ENCODE results near the gene HUS1. TPM values are rescaled to one million over a fixed set of nuclear protein-coding genes. Genes with fewer than 3 reads are reported as not detected.

HUS1 gene
- total and polyA plus RNA-seq, 2 of the 13 experiments (the other 11 are each of a cell fraction or from before 2014, with no cell fraction given) = 14.8 to 16.9 TPM

DNA sequence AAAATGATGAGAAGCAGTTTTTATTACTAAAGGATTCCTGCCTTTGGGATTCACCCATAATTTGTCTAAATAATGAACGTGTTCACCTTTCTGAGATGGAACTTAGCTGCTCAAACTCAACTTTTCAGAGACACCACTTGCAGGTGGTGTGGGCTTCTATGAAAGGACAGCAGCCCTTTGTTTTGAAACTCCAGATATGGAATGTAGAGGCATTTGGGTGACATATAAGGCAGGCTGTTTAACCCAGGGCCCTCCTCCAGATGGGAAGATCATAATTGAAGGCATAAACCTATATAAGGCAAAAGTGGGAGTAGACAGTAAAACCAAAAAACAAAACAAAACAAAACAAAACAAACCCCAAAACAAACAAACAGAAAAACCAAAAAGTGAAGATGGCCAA lies 11.9 kb upstream of the HUS1 start:
- H3K4me3 ChIP-seq (replicated peaks in 1 of 3; ENCODE audit: insufficient read depth in 1 of 3, low read depth in 2 of 3, low read length in 3 of 3) = peak overlapping the region in 1 of 3 experiments; percentile 72; a peak in 1 of 6 replicates

More for the DNA sequence above, 11.9 kb upstream of the HUS1 start:
- DNase-seq (ENCODE audit: low spot score) (peak; percentile 16), FAIRE-seq (no peak), ATAC-seq (peak; percentile 62)
- no peaks in the 10 kb centered on the region for H4K20me1 ChIP-seq (ENCODE audit: insufficient read depth, low read length)
- H3K27ac ChIP-seq (ENCODE audit: extremely low read length, insufficient read depth, low read length) = no peak overlapping the region
- H3K4me1 ChIP-seq (ENCODE audit: insufficient read depth, low read length) = peaks cover 40% of the 10 kb centered on the region
- H3K9me3 ChIP-seq (ENCODE audit: low read length) = no peaks in the 10 kb centered on the region
- ChIA-PET POLR2A (interaction anchor here (1.6 to 2.2 kb wide), 2 partner anchors 97 to 149 kb away, joined by 7 to 12 read pairs; partner anchors contain the start of gene UPP1), CTCF (ENCODE audit: low intra/inter-chr PET ratio, low total read pairs) (interaction anchor here (1.7 to 1.8 kb wide), 2 partner anchors 119 to 164 kb away, joined by 6 to 24 read pairs; no protein-coding TSS in a partner anchor)
- H3K79me2 ChIP-seq (ENCODE audit: insufficient read depth, low read length) = no peaks in the 10 kb centered on the region
- 23% methylated on average over 1 of the region's 1 CpG for WGBS (ENCODE audit: low lambda C conversion rate)
- in situ Hi-C loops (cut with HindIII; ENCODE audit: extremely low pct_ligation_motif_present, low pct_unique_long_range_greater_than_20kb) = loop anchor here (5.0 kb wide), 1 partner anchor 121 kb away; no protein-coding TSS in a partner anchor
- H3K27me3 ChIP-seq (ENCODE audit: control insufficient read depth in 1 of 2, insufficient read depth in 2 of 2, low read length in 2 of 2) = 0 out of 5 replicates have a peak, but pooled peaks cover 0 to 2% of the 10 kb centered on the region in 2 experiments
- peak overlapping the region; percentile 70 for H2AFZ ChIP-seq (ENCODE audit: low read length)
- BruUV-seq (replicated peaks) = no TSS peak
- no peak overlapping the region for H3K9ac ChIP-seq (ENCODE audit: insufficient read depth, low read depth, low read length)
- peak; percentile 46; the same call in 1 of the 2 replicates for TF ChIP-seq SRF (IDR thresholded peaks at IDR 0.05; ENCODE audit: low read depth, low read length)
- no peak for TF ChIP-seq ATRX (CRISPR knock-in tag; IDR thresholded peaks at IDR 0.05; ENCODE audit: borderline replicate concordance)
- no peak for TF ChIP-seq HOXA7 (CRISPR knock-in tag; IDR thresholded peaks at IDR 0.05)
- no peak for TF ChIP-seq SPEN (CRISPR knock-in tag; IDR thresholded peaks at IDR 0.05; ENCODE audit: low read depth)
- no peak for TF ChIP-seq ATAD3A (CRISPR knock-in tag; IDR thresholded peaks at IDR 0.05)
- no peak for TF ChIP-seq ZNF546 (CRISPR knock-in tag; conservative IDR thresholded peaks at IDR 0.05)
- TF ChIP-seq, protein P1, sequence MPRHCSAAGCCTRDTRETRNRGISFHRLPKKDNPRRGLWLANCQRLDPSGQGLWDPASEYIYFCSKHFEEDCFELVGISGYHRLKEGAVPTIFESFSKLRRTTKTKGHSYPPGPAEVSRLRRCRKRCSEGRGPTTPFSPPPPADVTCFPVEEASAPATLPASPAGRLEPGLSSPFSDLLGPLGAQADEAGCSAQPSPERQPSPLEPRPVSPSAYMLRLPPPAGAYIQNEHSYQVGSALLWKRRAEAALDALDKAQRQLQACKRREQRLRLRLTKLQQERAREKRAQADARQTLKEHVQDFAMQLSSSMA (CRISPR knock-in tag; IDR thresholded peaks at IDR 0.05) = no peak
- TF ChIP-seq SMARCE1 (IDR thresholded peaks at IDR 0.05; ENCODE audit: borderline replicate concordance) = no peak
- 0 out of 2 replicates have a peak, but pooled peaks have one; percentile 3 for TF ChIP-seq GATAD2A (CRISPR knock-in tag; IDR thresholded peaks at IDR 0.05)
- TF ChIP-seq SOX6 (IDR thresholded peaks at IDR 0.05) = no peak
- no peak for TF ChIP-seq SOX6 (CRISPR knock-in tag; IDR thresholded peaks at IDR 0.05)
- TF ChIP-seq ZC3H13 (CRISPR knock-in tag; IDR thresholded peaks at IDR 0.05) = no peak
- TF ChIP-seq GFI1 (CRISPR knock-in tag; IDR thresholded peaks at IDR 0.05; ENCODE audit: borderline replicate concordance) = no peak
- TF ChIP-seq WIZ (CRISPR knock-in tag; IDR thresholded peaks at IDR 0.05) = no peak
- no peak for TF ChIP-seq CCAR2 (optimal IDR thresholded peaks at IDR 0.05; ENCODE audit: low read depth, low read length)
- no peak for TF ChIP-seq SP2 (CRISPR knock-in tag; IDR thresholded peaks at IDR 0.05)
- TF ChIP-seq ATF4 (CRISPR knock-in tag; IDR thresholded peaks at IDR 0.05) = no peak
- H3K4me2 ChIP-seq (ENCODE audit: low read depth, low read length) = peak overlapping the region; percentile 73
- intact Hi-C loops (cut with micrococcal nuclease; ENCODE audit: unreplicated experiment) = loop anchor here (1.0 to 2.0 kb wide), 3 partner anchors 98 to 164 kb away; partner anchors contain the start of gene UPP1
- H3K36me3 ChIP-seq (replicated peaks in 1 of 2; ENCODE audit: control insufficient read depth in 1 of 2, insufficient read depth in 2 of 2, low read length in 2 of 2) = no peaks in the 10 kb centered on the region
